Hepatocyte (in vitro differentiated cells): ENCODE measurements around the gene CALML6. TPM values are rescaled to one million over a fixed set of nuclear protein-coding genes. Genes with fewer than 3 reads are reported as not detected.

Experiments used
- DNase-seq: peaks from one replicate; pipeline ENCODE4 v3.0.0-alpha.2; 2016; ENCODE audit warnings: low spot score
- H2AFZ ChIP-seq: fragments of 200-600 bp; sonication (generic); 2 replicates; pipeline ENCODE4 v1.6.0; 2016; ENCODE audit warnings: antibody characterized with exemption, mild to moderate bottlenecking
- H3K27ac ChIP-seq: fragments of 200-600 bp; sonication (generic); 2 replicates; pipeline ENCODE4 v1.5.1; 2016; ENCODE audit warnings: mild to moderate bottlenecking
- H3K27me3 ChIP-seq: fragments of 200-600 bp; sonication (generic); 2 replicates; pipeline ENCODE4 v1.6.1; 2016
- H3K36me3 ChIP-seq: fragments of 200-600 bp; sonication (generic); replicated peaks from 2 replicates; pipeline ENCODE4 v1.5.1; 2016; ENCODE audit warnings: low read depth; ENCODE audit not compliant: insufficient read depth
- H3K4me1 ChIP-seq: fragments of 200-600 bp; sonication (generic); 2 replicates; pipeline ENCODE4 v1.5.1; 2016; ENCODE audit warnings: mild to moderate bottlenecking, moderate library complexity; ENCODE audit not compliant: insufficient read depth
- H3K4me2 ChIP-seq: fragments of 200-600 bp; sonication (generic); 2 replicates; pipeline ENCODE4 v1.6.0; 2016
- H3K4me3 ChIP-seq: fragments of 200-600 bp; sonication (generic); 2 replicates; pipeline ENCODE4 v1.5.1; 2016; ENCODE audit warnings: mild to moderate bottlenecking
- H3K79me2 ChIP-seq: fragments of 200-600 bp; sonication (generic); 2 replicates; pipeline ENCODE4 v1.6.0; 2017; ENCODE audit warnings: mild to moderate bottlenecking
- H3K9me2 ChIP-seq: fragments of 200-600 bp; sonication (generic); replicated peaks from 2 replicates; pipeline ENCODE4 v1.6.0; 2017; ENCODE audit warnings: mild to moderate bottlenecking; ENCODE audit not compliant: insufficient read depth
- H3K9me3 ChIP-seq: fragments of 200-600 bp; sonication (generic); 2 replicates; pipeline ENCODE4 v1.5.1; 2016; ENCODE audit warnings: low read depth, mild to moderate bottlenecking
- H4K20me1 ChIP-seq: fragments of 200-600 bp; sonication (generic); 2 replicates; pipeline ENCODE4 v1.6.0; 2016; ENCODE audit warnings: mild to moderate bottlenecking; ENCODE audit not compliant: insufficient read depth, poor library complexity, severe bottlenecking
- CTCF ChIP-seq: fragments of 200-600 bp; sonication (generic); IDR thresholded peaks from 2 replicates; pipeline ENCODE4 v1.5.1; 2016; ENCODE audit warnings: antibody characterized with exemption, mild to moderate bottlenecking; ENCODE audit not compliant: poor library complexity
- EZH2 ChIP-seq: fragments of 200-600 bp; sonication (generic); IDR thresholded peaks from 2 replicates; pipeline ENCODE4 v1.6.1; 2016; ENCODE audit warnings: antibody characterized with exemption, mild to moderate bottlenecking, borderline replicate concordance
- EZH2phosphoT487 ChIP-seq: fragments of 200-600 bp; sonication (generic); IDR thresholded peaks from one replicate; pipeline ENCODE4 v1.6.1; 2018; ENCODE audit warnings: antibody characterized with exemption, mild to moderate bottlenecking, low read depth, moderate library complexity; ENCODE audit not compliant: unreplicated experiment, severe bottlenecking
- WGBS: methylation state at CpG from one replicate; pipeline ENCODE4 v1.1.6; 2016; ENCODE audit warnings: low lambda C conversion rate; ENCODE audit errors: missing lambda C conversion rate; 5-methylcytosine and 5-hydroxymethylcytosine counted together
- polyA plus RNA-seq: library from polyadenylated mRNA; unstranded; fragments of >200 nt; fragmentation: Nextera tagmentation; extraction: Ambion mirVana; gene quantifications from 2 replicates; pipeline ENCODE4 v1.2.1, GENCODE V29; 2016
- total RNA-seq: library from RNA; depleted of rRNA; stranded (reverse); fragments of >200 nt; gene quantifications from 2 replicates; pipeline ENCODE4 v1.2.3, GENCODE V29; 2014

CALML6 gene
- total and polyA plus RNA-seq, 2 experiments from 2014 or later = 0.33 to 0.53 TPM

DNA sequence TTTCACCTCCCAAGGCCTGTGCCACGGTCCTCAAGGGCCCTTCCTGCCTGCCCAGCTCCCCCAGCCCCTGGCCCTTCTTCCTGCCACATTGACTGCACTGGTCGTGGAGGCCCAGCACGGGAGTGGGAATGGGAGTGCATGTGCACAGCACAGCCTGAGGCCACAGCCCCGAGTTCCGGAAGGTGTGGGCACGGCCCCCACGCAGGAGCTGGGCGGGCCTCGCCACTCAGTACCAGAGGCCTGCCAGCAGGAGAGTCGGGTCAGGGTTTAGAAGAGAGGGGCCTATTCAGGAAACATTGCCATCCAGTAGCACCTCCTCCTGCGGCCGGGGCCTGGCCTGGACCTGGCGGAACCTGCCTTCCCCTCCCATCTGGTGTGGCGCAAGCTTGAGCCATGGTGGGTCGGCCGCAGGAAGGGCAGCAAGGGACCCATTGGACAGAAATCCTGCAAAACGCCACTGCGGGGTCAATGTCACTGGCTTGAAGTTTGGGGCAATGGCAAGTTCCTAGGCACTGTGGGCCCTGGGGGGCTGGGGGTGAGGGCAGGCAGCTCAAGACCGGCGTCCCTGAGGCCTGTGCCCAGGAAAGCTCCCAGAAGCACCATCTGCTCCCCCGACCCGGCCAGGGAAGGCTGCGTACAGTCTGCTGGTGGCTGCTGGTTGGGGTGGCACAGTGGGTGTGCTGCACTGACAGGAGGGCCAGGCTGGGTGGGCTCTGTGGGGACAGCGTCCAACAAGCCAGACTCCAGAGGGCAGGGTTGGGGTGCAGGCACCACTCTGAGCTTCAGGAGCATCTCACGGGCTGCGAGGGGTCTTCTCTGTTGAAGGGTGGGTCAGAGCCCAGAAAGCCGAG, 5.8 kb downstream of the CALML6 start:
- 93% methylated on average over 27 of the region's 27 CpGs for WGBS
- DNase-seq = peak; percentile 8
- no peak for TF ChIP-seq CTCF
- no peak for TF ChIP-seq EZH2
- no peak for TF ChIP-seq EZH2phosphoT487
- no peaks in the 10 kb centered on the region for H4K20me1 ChIP-seq
- no peaks in the 10 kb centered on the region for H3K36me3 ChIP-seq
- no peak overlapping the region for H2AFZ ChIP-seq
- H3K4me2 ChIP-seq = no peak overlapping the region
- H3K4me3 ChIP-seq = no peak overlapping the region
- no peaks in the 10 kb centered on the region for H3K27me3 ChIP-seq
- peaks cover 16% of the 10 kb centered on the region for H3K4me1 ChIP-seq
- no peaks in the 10 kb centered on the region for H3K9me3 ChIP-seq
- H3K27ac ChIP-seq = no peak overlapping the region
- H3K79me2 ChIP-seq = no peaks in the 10 kb centered on the region
- H3K9me2 ChIP-seq = no peaks in the 10 kb centered on the region

DNA sequence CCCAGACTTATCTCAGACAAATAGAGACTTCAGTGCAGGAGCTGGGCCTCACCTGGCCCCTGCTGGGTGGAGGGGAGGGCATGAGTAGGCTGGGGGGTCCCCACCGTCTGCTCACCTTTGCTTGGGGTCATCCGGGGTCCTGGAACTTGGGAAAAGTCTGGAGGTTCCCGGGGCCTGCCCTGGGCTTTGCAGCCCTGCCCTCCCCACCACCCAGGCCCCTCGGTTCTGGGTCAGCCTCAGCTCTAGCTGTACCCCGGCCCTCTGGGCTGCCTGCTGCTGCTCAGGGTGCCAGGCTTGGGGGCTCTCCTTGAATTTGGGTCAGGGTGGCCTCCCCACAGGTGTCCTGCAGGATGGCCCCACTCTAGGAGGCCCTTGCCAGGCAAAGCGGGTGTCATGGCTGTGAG, 6.4 kb downstream of the CALML6 start:
- Histone ChIP-seq H3K4me3 (no peak overlapping the region), H3K9me2 (no peaks in the 10 kb centered on the region)

DNA sequence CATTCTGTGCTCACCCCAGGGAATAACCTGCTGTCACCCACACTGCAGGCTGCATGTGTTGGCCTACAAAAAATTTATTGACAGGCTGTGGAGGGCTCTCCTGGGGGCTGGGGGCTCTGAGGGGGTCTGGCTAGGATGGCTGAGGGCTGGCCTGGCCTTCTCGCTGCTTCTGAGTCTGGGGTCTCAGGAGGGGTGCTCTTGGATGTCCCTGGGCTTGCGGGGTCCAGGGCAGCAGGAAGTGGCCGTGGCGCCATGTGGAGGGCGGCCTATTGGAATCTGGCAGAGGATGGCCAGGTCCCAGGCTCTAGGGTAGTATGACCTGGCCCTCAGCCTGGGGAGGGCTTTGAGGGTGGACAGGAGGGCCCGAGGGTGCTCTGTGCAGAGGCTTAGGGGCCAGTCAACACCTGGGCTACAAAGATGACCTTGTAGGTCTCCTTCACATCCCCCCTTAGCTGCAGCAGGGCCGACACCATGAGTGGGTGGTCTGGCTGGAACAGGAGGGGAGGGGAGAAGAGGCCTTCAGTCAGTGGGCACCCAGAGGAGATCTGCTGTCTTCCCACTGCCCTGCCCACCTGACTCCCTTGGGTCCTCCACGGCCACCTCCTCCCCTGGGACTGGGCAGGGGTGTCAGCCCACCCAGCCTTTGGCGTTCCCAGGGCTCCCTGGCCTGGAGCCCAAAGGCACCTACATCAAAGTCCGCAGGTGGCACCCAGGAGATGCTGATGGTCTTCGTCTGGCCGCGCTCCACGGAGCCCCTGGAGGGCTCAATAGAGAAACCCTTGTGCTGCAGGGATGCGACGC, 7.0 kb downstream of the CALML6 start:
- Histone ChIP-seq H3K27ac (no peak overlapping the region), H3K79me2 (no peaks in the 10 kb centered on the region), H3K36me3 (no peaks in the 10 kb centered on the region), H3K9me2 (no peaks in the 10 kb centered on the region), H4K20me1 (no peaks in the 10 kb centered on the region), H3K4me3 (no peak overlapping the region), H3K27me3 (no peaks in the 10 kb centered on the region), H2AFZ (no peak overlapping the region), H3K4me2 (no peak overlapping the region), H3K9me3 (no peaks in the 10 kb centered on the region), H3K4me1 (peaks cover 16% of the 10 kb centered on the region)
- 96% methylated on average over 16 of the region's 16 CpGs for WGBS
- TF ChIP-seq EZH2phosphoT487 (no peak), CTCF (no peak), EZH2 (no peak)
- peak; percentile 6 for DNase-seq

More for the DNA sequence above, 6.4 kb downstream of the CALML6 start:
- H3K79me2 ChIP-seq = no peaks in the 10 kb centered on the region
- TF ChIP-seq EZH2 = no peak
- TF ChIP-seq CTCF = no peak
- no peak for TF ChIP-seq EZH2phosphoT487
- H3K36me3 ChIP-seq = no peaks in the 10 kb centered on the region
- peaks cover 16% of the 10 kb centered on the region for H3K4me1 ChIP-seq
- H3K9me3 ChIP-seq = no peaks in the 10 kb centered on the region
- no peak for DNase-seq
- H3K27ac ChIP-seq = no peak overlapping the region
- H2AFZ ChIP-seq = no peak overlapping the region
- no peak overlapping the region for H3K4me2 ChIP-seq
- no peaks in the 10 kb centered on the region for H4K20me1 ChIP-seq
- H3K27me3 ChIP-seq = no peaks in the 10 kb centered on the region
- WGBS = 98% methylated on average over 6 of the region's 6 CpGs
